GM12878 (cell line): ENCODE measurements around the gene CTSL. TPM values are rescaled to one million over a fixed set of nuclear protein-coding genes. Genes with fewer than 3 reads are reported as not detected.

ENCODE experiments used
- ATAC-seq: fragments of 200-7000 bp; cut with Tn5 transposase; 3 replicates; pipeline ENCODE4 v1.9.1; 2020; ENCODE audit warnings: mild to moderate bottlenecking, moderate library complexity
- BruUV-seq: library from RNA; stranded (reverse); fragments of 400-500 nt; replicated peaks from 2 replicates; lab custom pipeline; 2021; lab: Mats Ljungman, UMichigan
- CTCF ChIA-PET: fragments of 300-600 bp; sonication (Branson Sonifier 250); formaldehyde crosslinking; extraction: SDS; loops from one replicate; lab custom pipeline; 2021; ENCODE audit warnings: inconsistent platforms; lab: Yijun Ruan, JAX
- POLR2A ChIA-PET: fragments of 350-600 bp; formaldehyde crosslinking; extraction: SDS; loops from one replicate; lab custom pipeline; 2021; ENCODE audit warnings: inconsistent platforms; lab: Charles Lee
- RAD21 ChIA-PET: fragments of 300-600 bp; sonication (Branson Sonifier 250); formaldehyde crosslinking; loops from one replicate; lab custom pipeline; 2023; ENCODE audit warnings: antibody characterized with exemption; ENCODE audit not compliant: unreplicated experiment; lab: Charles Lee
- SMC1A ChIA-PET: fragments of 300-600 bp; sonication (Branson Sonifier 250); formaldehyde crosslinking; loops from one replicate; lab custom pipeline; 2023; ENCODE audit not compliant: unreplicated experiment, uncharacterized antibody; lab: Charles Lee
- DNase-seq: peaks from one replicate; pipeline ENCODE4 v3.0.0-alpha.2; 2011; ENCODE audit warnings: low read depth, low spot score
- FAIRE-seq: peaks from 3 replicates; lab custom pipeline; 2011; peaks lifted over from hg19 to GRCh38; lab: Jason Lieb, UNC
- H2AFZ ChIP-seq: 2 replicates; pipeline ENCODE4 v1.6.0; 2011; ENCODE audit warnings: low read depth, low read length, control low read depth; ENCODE audit not compliant: control insufficient read depth
- H3K27ac ChIP-seq: 2 replicates; pipeline ENCODE4 v1.5.1; 2011; ENCODE audit warnings: control low read depth; ENCODE audit not compliant: control insufficient read depth, insufficient read depth
- H3K27me3 ChIP-seq, 2 experiments: replicated peaks in 1 of 2; 2 replicates each; pipeline versions ENCODE4 v1.6.0 to v1.6.1; 2011; ENCODE audit warnings: low read length in 1 of 2; ENCODE audit not compliant: control insufficient read depth in 2 of 2, insufficient read depth in 2 of 2
- H3K36me3 ChIP-seq, 2 experiments: 2 replicates each; pipeline ENCODE4 v1.5.1; 2011; ENCODE audit warnings: low read length in 1 of 2; ENCODE audit not compliant: control insufficient read depth in 2 of 2, insufficient read depth in 2 of 2
- H3K4me1 ChIP-seq: 2 replicates; pipeline ENCODE4 v1.6.1; 2011; ENCODE audit warnings: mild to moderate bottlenecking, low read length, moderate library complexity, mixed read lengths; ENCODE audit not compliant: control insufficient read depth, insufficient read depth
- H3K4me2 ChIP-seq: 2 replicates; pipeline ENCODE4 v1.6.0; 2011; ENCODE audit warnings: control low read depth; ENCODE audit not compliant: control insufficient read depth, insufficient read depth
- H3K4me3 ChIP-seq: fragments of 200-600 bp; sonication (generic); 2 replicates; pipeline ENCODE4 v1.5.1; 2016
- H3K79me2 ChIP-seq: 2 replicates; pipeline ENCODE4 v1.6.0; 2011; ENCODE audit warnings: low read length; ENCODE audit not compliant: control insufficient read depth, insufficient read depth
- H3K9ac ChIP-seq: 2 replicates; pipeline ENCODE4 v1.8.0; 2011; ENCODE audit warnings: low read length, control low read depth, mixed read lengths; ENCODE audit not compliant: control insufficient read depth, insufficient read depth
- H3K9me3 ChIP-seq: replicated peaks from 3 replicates; pipeline ENCODE4 v1.5.1; 2011; ENCODE audit warnings: mild to moderate bottlenecking, low read length; ENCODE audit not compliant: control insufficient read depth, insufficient read depth
- H4K20me1 ChIP-seq: 2 replicates; pipeline ENCODE4 v1.6.0; 2011; ENCODE audit not compliant: control insufficient read depth, insufficient read depth
- FOXK2 ChIP-seq: fragments of 450-650 bp; IDR thresholded peaks from 2 replicates; pipeline ENCODE4 v1.6.1; 2017; ENCODE audit warnings: mild to moderate bottlenecking, moderate library complexity
- JUNB ChIP-seq: IDR thresholded peaks from 2 replicates; pipeline ENCODE4 v1.6.1; 2016; ENCODE audit warnings: antibody characterized with exemption, mild to moderate bottlenecking
- MXI1 ChIP-seq: fragments of 150-350 bp; IDR thresholded peaks from 2 replicates; pipeline ENCODE4 v1.6.1; 2011; ENCODE audit warnings: low read depth, mild to moderate bottlenecking, inconsistent platforms, low read length, improper control_type of control experiment
- SP1 ChIP-seq: IDR thresholded peaks from one replicate; pipeline ENCODE4 v1.6.1; 2011; ENCODE audit warnings: low read depth, low read length
- SRF ChIP-seq, 2 experiments: IDR thresholded peaks; 2 replicates each; pipeline ENCODE4 v1.6.1; 2011; ENCODE audit warnings: low read depth in 2 of 2, low read length in 2 of 2, mild to moderate bottlenecking in 1 of 2, moderate library complexity in 1 of 2
- USF1 ChIP-seq: IDR thresholded peaks from 2 replicates; pipeline ENCODE4 v1.6.1; 2011; ENCODE audit warnings: borderline replicate concordance, low read depth, mild to moderate bottlenecking, moderate library complexity, mixed read lengths, low read length; ENCODE audit not compliant: insufficient read depth; ENCODE audit errors: extremely low read length
- ZNF274 ChIP-seq: IDR thresholded peaks from one replicate; pipeline ENCODE4 v1.8.0; 2011; ENCODE audit not compliant: insufficient read length, insufficient read depth
- WGBS: methylation state at CpG from one replicate; pipeline ENCODE4 v1.1.6; 2016; ENCODE audit warnings: low lambda C conversion rate; ENCODE audit not compliant: insufficient replicate concordance, insufficient coverage; ENCODE audit errors: missing lambda C conversion rate; 5-methylcytosine and 5-hydroxymethylcytosine counted together
- in situ Hi-C: fragments of 300-500 bp; cut with MboI; formaldehyde crosslinking; loops from 9 replicates; pipeline ENCODE4 v1.14.3; 2018; ENCODE audit warnings: mixed read lengths
- intact Hi-C: fragments of 100-400 bp; cut with micrococcal nuclease; formaldehyde crosslinking; loops from one replicate; pipeline ENCODE4 v1.14.2; 2022; ENCODE audit not compliant: unreplicated experiment
- polyA plus RNA-seq, 11 experiments: library from polyadenylated mRNA; depleted of rRNA in 4 of 11; unstranded in 6 of 11; stranded (reverse) in 5 of 11; fragments of >200 nt; fragmentation: Nextera tagmentation in 4 of 11; fragmentation: Illumina TruSeq in 1 of 11; extraction: Ambion mirVana in 4 of 11; extraction: Trizol in 1 of 11; gene quantifications; 1 replicate in 1 of 11; 2 replicates in 10 of 11; pipeline versions ENCODE4 v1.2.1 to v1.2.3, GENCODE V29; 2011 to 2016; ENCODE audit warnings: inconsistent platforms in 2 of 11, missing spikeins in 2 of 11, low read depth in 1 of 11
- total RNA-seq, 4 experiments: library from RNA; depleted of rRNA in 3 of 4; stranded (reverse); fragments of >200 nt in 3 of 4; fragmentation: Illumina TruSeq in 1 of 4; extraction: Trizol in 1 of 4; gene quantifications; 2 replicates each; pipeline versions ENCODE4 v1.2.1 to v1.2.3, GENCODE V29; 2013 to 2021

Gene CTSL
- total and polyA plus RNA-seq, 10 of the 15 experiments (the other 5 are each of a cell fraction or from before 2014, with no cell fraction given) = 0.24 to 0.72 TPM; not detected in 8

DNA sequence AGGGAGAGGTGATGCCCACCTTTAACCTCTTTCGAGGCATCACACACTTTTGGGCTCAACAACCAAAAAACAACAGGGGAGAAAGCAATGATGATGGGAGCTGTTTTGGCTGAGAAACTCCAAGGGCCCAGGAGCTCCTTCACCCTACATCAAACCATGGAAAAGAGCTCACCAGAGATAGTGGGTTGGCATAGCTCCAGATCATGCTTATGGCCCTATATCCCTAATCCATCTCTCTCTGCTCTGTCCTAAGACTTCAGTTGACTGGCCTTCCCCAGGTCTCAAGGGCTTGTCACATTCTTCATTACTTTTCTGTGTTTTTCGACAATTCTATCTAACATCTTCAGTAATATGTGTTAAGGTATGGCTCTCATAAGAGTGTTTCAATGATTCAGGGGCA, 5.7 kb upstream of the CTSL start:
- no peaks in the 10 kb centered on the region for H4K20me1 ChIP-seq
- no peaks in the 10 kb centered on the region for H3K4me1 ChIP-seq
- H2AFZ ChIP-seq = no peak overlapping the region
- TF ChIP-seq SRF (IDR thresholded peaks at IDR 0.05; ENCODE audit: low read depth in 2 of 2, low read length in 2 of 2) (no peak), JUNB (no peak), ZNF274 (no peak), FOXK2 (no peak), USF1 (no peak), SP1 (no peak), MXI1 (no peak)
- H3K79me2 ChIP-seq = no peaks in the 10 kb centered on the region
- ChIA-PET CTCF (no interaction called here), POLR2A (no interaction called here), SMC1A (interaction anchor here (0.8 kb wide), 1 partner anchor 77 kb away, joined by 3 read pairs; no protein-coding TSS in a partner anchor), RAD21 (no interaction called here)
- H3K9ac ChIP-seq = no peak overlapping the region
- ATAC-seq (no peak), FAIRE-seq (no peak), DNase-seq (no peak)
- no peaks in the 10 kb centered on the region; a peak in 1 of 4 replicates for H3K27me3 ChIP-seq
- no peak overlapping the region for H3K27ac ChIP-seq
- WGBS = 16% methylated on average over 2 of the region's 2 CpGs
- H3K36me3 ChIP-seq = no peaks in the 10 kb centered on the region
- no peak overlapping the region for H3K4me3 ChIP-seq
- BruUV-seq = no TSS peak
- in situ Hi-C loops (no loop called here), intact Hi-C loops (no loop called here)
- no peaks in the 10 kb centered on the region for H3K9me3 ChIP-seq
- H3K4me2 ChIP-seq = no peak overlapping the region
